HG03439 (cell line): ENCODE data around the gene MACROD2.
"Not testable (repeated sequence)": the region's sequence is repeated elsewhere in the genome, so short reads cannot be mapped to it uniquely, and the experiment has no call there.

Experiments
- ATAC-seq: cut with Tn5 transposase; IDR thresholded peaks from one replicate; pipeline ENCODE4 v1.9.1; 2021; ENCODE audit warnings: mild to moderate bottlenecking, moderate library complexity; ENCODE audit not compliant: unreplicated experiment

Gene MACROD2

GRCh38 chr20:14451458-14451857 is 456.1 kb downstream of the MACROD2 start:
- ATAC-seq: no peak

DNA sequence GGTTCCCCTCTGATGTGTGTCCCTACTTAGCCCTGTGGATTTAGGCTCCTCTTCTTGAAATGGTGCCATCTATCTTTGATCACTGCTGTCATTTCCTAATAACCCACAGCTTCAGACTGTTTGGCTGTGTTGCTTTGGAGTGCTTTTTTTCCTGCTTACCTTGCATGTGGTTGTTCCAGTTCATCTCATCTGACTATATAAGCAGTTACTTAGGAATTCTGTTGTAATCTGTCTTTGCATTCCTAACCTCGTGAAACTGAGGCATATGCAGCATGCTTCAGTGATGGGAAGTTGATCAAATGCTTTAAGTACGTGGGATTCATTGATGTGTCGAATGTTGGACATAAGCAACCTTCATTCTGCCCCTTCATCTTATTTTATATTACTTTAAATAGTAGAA is 457.9 kb downstream of the MACROD2 start:
- ATAC-seq: no peak

GRCh38 chr20:14454296-14454695 is 459.0 kb downstream of the MACROD2 start:
- ATAC-seq: no peak

DNA sequence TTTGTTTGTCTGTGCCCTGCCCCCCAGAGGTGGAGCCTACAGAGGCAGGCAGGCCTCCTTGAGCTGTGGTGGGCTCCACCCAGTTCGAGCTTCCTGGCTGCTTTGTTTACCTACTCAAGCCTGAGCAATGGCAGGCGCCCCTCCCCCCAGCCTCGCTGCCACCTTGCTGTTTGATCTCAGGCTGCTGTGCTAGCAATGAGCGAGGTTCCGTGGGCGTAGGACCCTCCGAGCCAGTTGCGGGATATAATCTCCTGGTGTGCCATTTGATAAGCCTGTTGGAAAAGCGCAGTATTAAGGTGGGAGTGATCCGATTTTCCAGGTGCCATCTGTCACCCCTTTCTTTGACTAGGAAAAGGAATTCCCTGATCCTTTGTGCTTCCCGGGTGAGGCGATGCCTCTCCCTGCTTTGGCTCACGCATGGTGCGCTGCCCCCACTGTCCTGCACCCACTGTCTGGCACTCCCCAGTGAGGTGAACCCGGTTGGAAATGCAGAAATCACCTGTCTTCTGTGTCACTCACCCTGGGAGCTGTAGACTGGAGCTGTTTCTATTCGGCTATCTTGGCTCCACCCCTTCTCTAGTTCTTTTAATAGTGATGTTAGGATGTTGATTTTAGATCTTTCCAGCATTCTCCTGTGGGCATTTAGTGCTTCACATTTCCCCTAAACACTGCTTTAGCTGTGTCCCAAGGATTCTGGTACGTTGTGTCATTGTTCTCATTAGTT is 471.9 kb downstream of the MACROD2 start:
- not testable (repeated sequence) for ATAC-seq

DNA sequence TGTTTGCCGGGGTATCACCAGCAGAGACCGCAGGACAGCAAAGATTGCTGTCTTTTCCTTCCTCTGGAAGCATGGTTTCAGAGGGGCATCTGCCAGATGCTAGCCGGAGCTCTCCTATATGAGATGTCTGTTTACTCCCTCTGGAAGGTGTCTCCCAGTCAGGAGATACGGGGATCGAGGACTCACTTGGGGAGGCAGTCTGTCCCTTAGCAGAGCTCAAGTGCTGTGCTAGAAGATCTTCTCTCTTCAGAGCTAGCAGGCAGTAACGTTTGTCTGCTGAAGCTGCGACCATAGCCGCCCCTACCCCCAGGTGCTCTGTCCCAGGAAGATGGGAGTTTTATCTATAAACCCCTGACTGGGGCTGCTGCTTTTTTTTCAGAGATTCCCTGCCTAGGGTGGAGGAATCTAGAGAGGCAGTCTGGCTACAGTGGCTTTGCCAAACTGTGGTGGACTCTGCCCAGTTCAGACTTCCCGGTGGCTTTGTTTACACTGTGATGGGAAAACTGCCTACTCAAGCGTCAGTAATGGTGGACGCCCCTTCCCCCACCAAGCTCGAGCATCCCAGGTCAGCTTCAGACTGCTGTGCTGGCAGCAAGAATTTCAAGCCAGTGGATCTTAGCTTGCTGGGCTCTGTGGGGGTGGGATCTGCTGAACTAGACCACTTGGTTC is 475.0 kb downstream of the MACROD2 start:
- no peak for ATAC-seq

DNA sequence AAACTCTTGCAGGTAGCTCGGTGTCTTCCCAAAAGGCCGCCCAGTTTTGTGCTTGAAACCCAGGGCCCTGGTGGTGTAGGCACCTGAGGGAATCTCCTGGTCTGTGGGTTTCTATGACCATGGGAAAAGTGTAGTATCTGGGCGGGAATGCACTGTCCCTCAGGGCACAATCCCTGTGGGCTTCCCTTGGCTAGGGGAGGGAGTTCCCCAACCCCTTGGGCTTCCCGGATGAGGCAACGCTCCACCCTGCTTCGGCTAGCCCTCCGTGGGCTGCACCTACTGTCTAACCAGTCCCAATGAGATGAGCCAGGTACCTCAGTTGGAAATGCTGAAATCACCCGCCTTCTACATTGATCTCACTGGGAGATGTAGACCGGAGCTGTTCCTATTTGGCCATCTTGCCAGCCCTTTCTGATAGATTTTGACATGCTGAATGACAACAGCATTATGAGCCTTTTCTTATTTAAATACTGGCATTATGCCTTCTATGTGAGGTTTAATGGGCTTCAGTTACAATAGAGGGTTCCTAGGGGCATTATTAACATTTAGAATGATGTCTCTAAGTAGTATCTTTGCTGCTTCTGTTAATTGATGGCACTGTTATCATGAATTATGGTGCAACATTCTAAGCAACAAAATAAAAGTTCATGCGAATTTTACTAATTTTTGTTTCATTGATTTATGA is 475.8 kb downstream of the MACROD2 start:
- ATAC-seq: no peak

GRCh38 chr20:14477125-14477524 is 481.8 kb downstream of the MACROD2 start:
- no peak for ATAC-seq

- no peak for ATAC-seq
Measured at GRCh38 chr20:14478126-14478525, 482.8 kb downstream of the MACROD2 start.

- ATAC-seq: no peak
Measured at GRCh38 chr20:14481863-14482262, 486.5 kb downstream of the MACROD2 start.

DNA sequence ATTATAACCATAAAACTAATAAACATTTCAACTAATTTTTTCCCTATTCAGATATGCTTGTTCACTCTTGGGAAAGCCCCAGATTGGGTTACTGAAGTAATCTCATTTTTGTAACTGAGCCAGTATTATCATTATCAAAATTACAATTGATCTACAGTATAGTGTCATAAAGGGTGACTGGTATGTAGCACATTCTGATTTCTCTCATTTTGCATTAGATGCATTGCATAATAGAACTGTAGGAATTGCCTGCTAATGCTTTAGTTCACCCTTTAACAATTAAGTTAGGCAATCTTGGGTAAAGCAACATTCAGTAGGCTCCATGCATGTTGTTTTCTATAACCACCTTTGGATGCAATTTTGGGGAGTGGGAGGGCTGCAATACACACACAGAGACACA is 492.9 kb downstream of the MACROD2 start:
- no peak for ATAC-seq

DNA sequence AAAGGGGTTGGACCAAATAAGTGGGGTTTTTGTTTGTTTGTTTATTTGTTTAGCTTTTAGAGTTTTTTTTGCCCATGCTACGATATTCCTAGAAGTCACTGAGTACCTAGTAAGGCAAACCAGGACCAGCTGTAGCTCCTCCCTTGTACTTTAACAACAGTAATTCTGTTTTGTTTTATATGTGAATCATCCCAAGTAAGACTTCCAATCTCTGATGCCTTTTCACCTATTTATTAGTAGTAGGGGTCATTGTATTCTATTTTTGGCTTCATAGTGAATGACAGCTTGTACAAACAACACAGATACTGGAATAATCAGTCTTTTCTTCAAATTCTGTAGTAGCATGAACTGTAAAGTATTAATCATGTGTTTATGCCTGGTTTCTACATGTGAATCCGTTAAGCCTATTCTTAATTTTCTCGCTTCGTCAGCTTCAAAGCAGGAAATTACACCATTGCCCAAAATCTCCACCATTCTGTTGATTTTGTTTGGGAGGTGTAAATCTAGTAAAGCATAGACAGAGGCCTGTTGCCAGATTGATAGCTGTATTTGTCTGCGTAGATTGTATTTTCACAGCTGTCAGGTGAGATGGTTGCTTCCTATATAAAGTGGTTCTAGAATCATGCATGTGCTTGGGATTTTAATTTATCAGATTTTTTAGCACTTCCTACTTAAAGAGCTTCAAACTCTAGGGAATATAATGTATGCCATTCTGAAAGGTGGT is 493.6 kb downstream of the MACROD2 start:
- no peak for ATAC-seq

- no peak for ATAC-seq
Measured at GRCh38 chr20:14489544-14489943, 494.2 kb downstream of the MACROD2 start.

DNA sequence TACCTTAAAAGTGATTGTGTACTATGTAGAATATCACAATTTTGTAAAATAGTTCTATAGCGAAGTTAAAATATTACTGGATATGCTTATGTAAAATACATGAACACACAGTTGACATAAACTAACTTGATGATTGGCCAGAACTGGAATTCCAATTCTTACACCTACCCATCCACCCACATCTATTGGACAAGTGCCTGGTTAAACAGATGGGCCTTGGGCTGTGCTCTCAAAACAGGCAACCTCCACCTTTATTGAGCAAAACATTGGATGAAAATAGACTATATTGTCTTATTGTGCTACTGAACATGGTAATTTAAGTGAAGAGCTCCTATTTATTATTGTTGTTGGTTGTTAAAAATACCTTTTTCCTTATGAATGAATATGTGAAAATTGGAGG is 496.1 kb downstream of the MACROD2 start:
- no peak for ATAC-seq

DNA sequence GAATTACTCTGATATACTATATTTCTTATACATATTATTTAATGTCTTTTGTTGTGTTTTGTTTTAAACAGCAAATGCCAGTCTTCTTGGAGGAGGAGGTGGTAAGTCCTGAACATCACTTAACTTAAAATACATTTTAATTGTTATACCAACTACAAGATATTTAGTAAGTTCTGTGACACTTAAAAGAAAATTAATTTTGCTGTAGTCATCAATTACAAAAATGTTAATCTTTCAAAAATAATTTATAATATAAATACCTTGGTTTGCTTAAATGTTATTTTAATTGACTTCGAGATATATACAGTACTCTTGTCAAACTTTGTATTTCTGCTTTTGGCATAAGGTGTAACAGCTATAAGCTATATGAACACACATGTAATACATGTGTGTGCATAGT is 498.1 kb downstream of the MACROD2 start:
- ATAC-seq: no peak

DNA sequence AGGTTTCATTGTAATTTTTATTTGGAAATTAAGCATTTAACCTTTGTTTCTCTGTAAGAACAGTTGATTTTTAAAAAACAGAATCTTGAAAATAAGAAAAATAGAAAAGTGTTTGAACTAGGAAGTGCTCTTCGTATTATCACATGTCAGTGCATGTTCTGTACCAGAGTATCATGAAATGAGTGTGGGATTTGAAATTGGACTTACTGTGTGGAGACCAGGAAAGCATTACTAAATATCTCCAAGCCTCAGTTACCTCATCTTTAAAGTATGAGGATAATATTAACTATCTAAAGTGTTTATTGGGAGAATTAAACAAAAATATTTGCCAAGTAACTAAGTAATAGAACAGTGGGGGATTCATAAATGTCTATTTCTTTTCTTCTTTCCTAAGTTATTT is 499.0 kb downstream of the MACROD2 start:
- ATAC-seq: no peak

GRCh38 chr20:14495066-14495465 is 499.8 kb downstream of the MACROD2 start:
- ATAC-seq: no peak

GRCh38 chr20:14497004-14497403 is 501.7 kb downstream of the MACROD2 start:
- no peak for ATAC-seq

DNA sequence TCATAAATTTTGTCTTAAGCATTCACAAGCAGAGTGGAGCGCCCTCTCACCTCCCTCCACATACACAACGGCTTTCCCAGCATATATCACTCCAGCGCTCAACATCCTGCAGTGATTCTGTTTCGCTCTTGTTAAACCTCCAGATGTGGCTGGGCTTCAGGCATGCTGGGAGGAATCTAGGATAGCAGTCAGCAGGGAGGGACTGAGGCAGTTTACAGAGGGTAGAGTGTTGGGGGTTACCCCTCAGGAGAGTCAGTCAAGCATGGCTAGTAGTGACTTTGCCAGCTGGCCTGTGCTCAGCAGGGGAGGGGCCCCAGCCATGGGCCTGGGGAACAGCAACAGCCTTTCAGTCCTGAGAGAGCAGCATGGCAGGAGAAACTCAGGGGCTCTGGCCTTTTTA is 503.5 kb downstream of the MACROD2 start:
- ATAC-seq: no peak

GRCh38 chr20:14505476-14505875 is 510.2 kb downstream of the MACROD2 start:
- ATAC-seq: no peak

- no peak for ATAC-seq
Measured at GRCh38 chr20:14507711-14508110, 512.4 kb downstream of the MACROD2 start.

GRCh38 chr20:14510341-14510740 is 515.0 kb downstream of the MACROD2 start:
- no peak for ATAC-seq
